ENCODE results near the gene PALB2.

The PALB2 gene

DNA sequence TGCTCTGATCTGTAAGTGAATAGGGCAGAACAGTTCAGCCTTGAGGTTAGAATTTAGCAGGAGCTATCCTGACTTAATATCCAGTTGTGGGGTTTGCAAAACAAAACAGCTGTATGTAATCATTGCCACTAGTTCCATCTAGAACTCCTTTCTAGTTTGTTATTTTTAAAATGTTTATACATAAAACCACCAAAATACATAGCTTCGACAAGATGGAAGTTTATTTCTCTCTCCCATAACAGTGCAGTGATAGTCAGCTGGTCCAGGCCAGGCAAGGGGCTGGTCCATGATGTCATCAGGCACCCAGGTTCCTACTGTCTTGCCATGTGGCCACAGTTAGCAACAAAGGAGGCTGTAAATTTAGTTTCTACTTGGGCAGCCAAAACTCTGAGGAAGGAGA, 27.1 kb upstream of the PALB2 start:
- no peak for DNase-seq (ENCODE audit: extremely low read depth, low read depth)
- H3K4me3 ChIP-seq (replicated peaks; ENCODE audit: low read depth, low read length): no peak overlapping the region
- TF ChIP-seq CTCF (IDR thresholded peaks at IDR 0.05; ENCODE audit: low read depth, low read length, missing control alignments): no peak

GRCh38 chr16:23667355-23667659, 26.2 kb upstream of the PALB2 start:
- H3K4me3 ChIP-seq (replicated peaks; ENCODE audit: low read depth, low read length): no peak overlapping the region
- no peak for DNase-seq (ENCODE audit: extremely low read depth, low read depth)
- TF ChIP-seq CTCF (IDR thresholded peaks at IDR 0.05; ENCODE audit: low read depth, low read length, missing control alignments): no peak

GRCh38 chr16:23666571-23667354, 25.7 kb upstream of the PALB2 start:
- DNase-seq (ENCODE audit: extremely low read depth, low read depth): no peak
- H3K4me3 ChIP-seq (replicated peaks; ENCODE audit: low read depth, low read length): no peak overlapping the region
- TF ChIP-seq CTCF (IDR thresholded peaks at IDR 0.05; ENCODE audit: low read depth, low read length, missing control alignments): no peak

GRCh38 chr16:23663918-23664317, 22.8 kb upstream of the PALB2 start:
- TF ChIP-seq CTCF (IDR thresholded peaks at IDR 0.05; ENCODE audit: low read depth, low read length, missing control alignments): no peak
- DNase-seq (ENCODE audit: extremely low read depth, low read depth): no peak
- H3K4me3 ChIP-seq (replicated peaks; ENCODE audit: low read depth, low read length): no peak overlapping the region

GRCh38 chr16:23651943-23652468, 10.9 kb upstream of the PALB2 start:
- DNase-seq (ENCODE audit: extremely low read depth, low read depth): no peak
- H3K4me3 ChIP-seq (replicated peaks; ENCODE audit: low read depth, low read length): no peak overlapping the region
- no peak for TF ChIP-seq CTCF (IDR thresholded peaks at IDR 0.05; ENCODE audit: low read depth, low read length, missing control alignments)

DNA sequence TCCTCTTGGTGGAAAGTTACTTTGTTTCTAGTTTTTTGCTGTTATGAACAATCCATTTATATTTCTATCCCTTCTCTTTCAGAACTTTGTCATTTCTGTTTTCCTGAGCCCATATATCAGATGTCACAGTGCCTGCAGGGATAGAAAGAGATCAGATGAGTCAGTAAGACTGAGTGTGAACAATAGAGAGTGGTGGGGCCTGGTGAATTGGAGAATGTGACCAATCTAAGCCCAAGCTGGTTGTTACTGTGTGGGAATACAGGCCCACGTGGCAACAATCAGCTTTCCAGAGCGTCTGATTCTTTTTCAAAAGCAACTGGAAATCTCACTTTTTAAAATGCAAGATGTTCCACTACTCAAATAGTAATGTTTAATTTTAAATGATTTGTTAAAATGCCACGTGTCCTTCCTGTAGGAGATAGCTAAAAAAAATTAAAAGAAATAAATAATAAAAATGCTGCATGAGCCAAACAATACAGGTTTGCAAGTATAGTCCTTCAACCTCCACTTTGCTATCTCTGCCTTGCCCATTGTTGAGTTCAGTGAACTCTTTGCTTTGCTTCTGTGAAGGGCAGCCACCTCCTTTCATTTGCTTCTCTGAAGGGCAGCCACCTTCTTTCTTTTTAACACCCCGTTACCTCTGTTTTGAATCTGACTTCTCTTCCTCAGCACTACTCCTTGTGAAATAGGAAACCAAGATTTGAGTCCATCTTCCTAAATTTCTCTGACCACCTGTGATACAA, 9.7 kb upstream of the PALB2 start:
- H3K4me3 ChIP-seq (replicated peaks; ENCODE audit: low read depth, low read length): no peak overlapping the region

More for the DNA sequence above, 9.7 kb upstream of the PALB2 start:
- no peak for DNase-seq (ENCODE audit: extremely low read depth, low read depth)
- no peak for TF ChIP-seq CTCF (IDR thresholded peaks at IDR 0.05; ENCODE audit: low read depth, low read length, missing control alignments)
